GOT3 (cell line): Measurements from ENCODE around the gene MED27.

Source experiments
- DNase-seq: peaks from one replicate; lab custom pipeline; 2025; ENCODE audit warnings: mixed read lengths; lab: John Stamatoyannopoulos, UW

MED27 gene

GRCh38 chr9:132041798-132042197 is 37.9 kb downstream of the MED27 start:
- DNase-seq: no peak

GRCh38 chr9:132040808-132041207 is 38.9 kb downstream of the MED27 start:
- no peak for DNase-seq

DNA sequence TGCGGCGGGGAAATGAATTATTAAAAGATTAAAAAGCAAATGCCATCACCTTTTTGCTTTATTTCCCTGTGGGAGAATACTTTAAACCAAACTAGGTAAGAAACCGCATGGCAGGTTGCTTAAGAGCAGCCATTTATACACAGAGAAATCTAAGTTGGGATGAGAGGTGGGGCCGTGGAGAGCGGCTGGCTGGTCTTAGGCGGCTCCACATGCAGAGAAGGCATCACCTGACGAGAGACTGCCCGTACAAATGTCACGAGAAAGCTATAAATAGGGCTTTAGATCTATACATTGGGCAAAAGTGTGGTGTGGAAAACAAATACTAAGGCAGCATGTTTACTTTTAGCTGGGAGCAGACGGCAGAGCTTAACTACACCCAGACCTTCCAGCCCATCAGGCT is 39.4 kb downstream of the MED27 start:
- DNase-seq: no peak

GRCh38 chr9:132039284-132039683 is 40.4 kb downstream of the MED27 start:
- DNase-seq: no peak

DNA sequence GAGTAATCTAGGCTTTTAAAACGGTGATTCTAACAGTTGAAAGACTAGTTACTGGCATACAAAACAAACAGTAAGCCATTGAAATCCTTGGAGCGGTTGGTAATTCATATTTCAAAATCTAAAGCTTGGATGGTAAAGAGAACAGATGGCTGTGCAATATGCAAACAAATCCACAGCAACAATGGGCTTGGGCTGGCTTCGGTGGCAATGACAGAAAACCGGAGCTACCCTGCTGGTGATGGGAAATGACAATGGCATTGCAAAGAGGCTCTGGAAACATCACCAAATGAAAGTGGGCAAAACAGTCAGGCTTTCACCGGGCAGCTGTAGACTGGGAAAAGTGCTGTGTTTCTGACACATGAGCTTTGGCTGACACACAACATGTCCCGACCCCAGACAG is 42.2 kb downstream of the MED27 start:
- DNase-seq: no peak

DNA sequence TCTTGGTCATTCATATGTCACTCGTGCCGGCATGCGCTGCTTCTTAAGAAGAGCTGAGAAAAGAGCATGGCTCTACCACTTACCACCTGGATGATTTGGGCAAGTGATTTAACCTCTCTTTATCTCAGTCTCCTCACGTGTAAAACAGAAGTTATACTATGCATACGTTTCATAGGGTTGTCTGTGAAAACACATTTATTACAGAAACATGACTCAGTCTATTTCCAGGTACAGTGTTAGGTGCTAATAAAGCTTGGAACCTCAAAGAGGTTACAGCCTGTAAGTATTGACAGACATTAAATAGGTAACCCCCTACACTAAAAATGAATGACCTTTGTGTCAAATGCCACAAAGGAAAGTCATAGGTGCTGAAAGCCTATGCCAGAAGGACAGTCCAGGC is 43.1 kb downstream of the MED27 start:
- DNase-seq: no peak

GRCh38 chr9:132035679-132036078 is 44.0 kb downstream of the MED27 start:
- no peak for DNase-seq

- no peak for DNase-seq
Measured at GRCh38 chr9:132032238-132032950, 47.3 kb downstream of the MED27 start.

DNA sequence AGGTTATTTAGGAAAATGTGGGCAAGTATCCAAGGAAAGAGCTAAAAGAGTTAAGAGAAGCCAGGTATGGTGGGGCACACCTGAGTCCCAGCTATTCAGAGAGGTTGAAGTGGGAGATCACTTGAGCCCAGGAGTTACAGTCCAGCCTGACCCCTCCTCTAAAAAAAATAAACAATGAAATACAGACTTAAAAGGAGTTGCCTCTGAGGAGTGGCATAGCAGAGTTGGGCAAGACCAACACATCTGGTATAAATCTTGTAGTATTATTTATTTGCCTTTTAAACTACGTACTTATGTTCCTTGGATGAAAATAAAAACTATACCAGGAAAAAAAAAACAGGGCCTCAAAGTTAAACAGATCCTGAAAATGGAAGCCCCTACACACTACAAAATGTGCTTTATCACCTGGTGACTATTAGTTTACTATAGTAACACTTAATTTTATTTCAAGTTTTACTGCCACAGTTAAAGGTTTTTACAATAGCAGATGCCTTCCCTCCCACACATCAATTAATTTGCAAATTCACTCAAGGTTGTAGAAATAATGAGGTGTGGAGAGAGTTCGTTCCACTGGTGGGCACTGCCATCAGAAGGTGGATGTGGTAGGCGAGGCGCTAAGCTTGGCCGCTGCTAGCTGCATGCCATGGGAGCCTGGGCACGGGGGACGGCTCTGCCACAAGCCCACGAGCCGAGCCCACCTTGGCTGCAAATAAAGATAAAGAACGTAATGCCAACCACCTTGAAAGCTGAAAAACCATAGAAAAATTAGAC is 48.0 kb downstream of the MED27 start:
- DNase-seq: no peak

- no peak for DNase-seq
Measured at GRCh38 chr9:132030626-132031325, 48.9 kb downstream of the MED27 start.

DNA sequence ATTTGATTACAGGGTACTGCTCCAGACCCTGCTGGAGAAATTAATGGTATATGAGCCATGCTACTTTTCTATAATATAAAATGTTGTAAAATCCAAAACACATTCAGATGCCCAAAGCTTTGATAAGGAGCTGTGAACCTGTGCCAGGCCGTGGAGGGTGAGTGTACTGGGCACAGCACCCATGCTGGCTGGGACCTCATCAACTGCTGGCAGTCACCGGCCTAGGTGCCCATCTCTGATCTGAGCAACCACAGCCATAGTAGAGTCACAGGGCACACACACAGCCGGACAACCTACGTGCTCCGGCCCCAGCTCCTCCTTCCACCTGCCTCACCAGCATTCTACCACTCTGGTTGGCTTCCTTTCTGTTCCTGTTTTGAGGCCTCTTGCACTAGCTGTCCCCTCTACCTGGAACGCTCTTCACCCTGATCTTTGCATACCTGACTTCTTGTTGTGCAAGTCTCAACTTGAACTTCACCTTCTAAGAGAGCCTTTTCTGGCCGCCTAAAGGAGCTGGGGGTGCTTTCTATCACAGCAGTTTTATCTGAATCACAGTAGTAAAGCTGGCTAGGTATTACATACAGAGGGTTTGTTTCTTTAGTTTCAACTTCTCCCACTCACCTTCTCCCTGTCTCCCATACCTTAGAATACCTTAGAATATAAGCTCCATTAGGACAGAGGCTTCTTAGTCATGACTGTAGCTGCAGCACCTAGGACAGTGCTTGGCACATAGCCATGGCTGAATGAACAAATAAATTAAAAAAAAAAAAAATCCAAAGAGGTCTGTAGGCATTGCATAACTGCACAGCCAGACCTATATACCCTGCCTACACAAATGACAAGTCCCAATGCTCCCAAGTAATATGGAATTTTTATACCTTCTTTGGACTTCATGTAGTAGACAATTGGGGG is 51.7 kb downstream of the MED27 start:
- no peak for DNase-seq

- no peak for DNase-seq
Measured at GRCh38 chr9:132026932-132027585, 52.6 kb downstream of the MED27 start.

- DNase-seq: no peak
Measured at GRCh38 chr9:132025766-132026165, 53.9 kb downstream of the MED27 start.

GRCh38 chr9:132024589-132024988 is 55.1 kb downstream of the MED27 start:
- DNase-seq: no peak

DNA sequence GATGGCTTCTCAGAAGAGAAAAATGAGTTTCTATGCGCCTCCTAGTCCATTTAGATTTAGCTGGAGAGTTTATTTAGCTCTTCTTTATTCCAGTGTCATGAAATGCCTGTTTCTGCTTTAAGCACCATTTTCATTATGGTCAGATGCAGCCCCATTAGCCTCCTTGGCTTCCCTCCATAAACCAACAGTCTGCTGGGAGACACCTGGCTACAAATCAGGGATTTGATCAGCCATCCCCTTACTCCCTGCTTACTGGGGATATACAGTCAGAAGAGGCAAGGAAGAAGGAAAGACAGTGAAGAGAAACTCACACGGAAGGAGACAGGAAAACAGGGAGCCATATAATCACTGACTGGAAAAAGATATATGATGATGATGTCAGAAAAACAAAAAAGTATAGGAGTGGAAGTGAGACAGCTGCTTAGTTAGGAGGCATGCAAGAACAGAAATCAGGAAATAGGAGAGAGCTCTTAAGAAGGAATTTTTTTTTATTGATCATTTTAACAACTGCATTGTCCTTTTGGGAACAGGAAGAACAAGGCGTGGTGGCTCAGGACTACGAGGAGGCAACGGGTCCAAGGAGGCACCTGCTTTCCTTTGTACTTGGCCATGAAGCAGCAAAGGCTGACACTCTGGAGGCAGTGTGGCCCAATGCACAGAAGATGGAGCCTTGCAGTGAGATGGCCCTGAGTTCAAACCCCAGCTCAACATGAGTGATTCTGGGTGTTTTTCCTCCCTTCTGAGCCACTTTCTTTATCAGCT is 56.1 kb downstream of the MED27 start:
- no peak for DNase-seq

DNA sequence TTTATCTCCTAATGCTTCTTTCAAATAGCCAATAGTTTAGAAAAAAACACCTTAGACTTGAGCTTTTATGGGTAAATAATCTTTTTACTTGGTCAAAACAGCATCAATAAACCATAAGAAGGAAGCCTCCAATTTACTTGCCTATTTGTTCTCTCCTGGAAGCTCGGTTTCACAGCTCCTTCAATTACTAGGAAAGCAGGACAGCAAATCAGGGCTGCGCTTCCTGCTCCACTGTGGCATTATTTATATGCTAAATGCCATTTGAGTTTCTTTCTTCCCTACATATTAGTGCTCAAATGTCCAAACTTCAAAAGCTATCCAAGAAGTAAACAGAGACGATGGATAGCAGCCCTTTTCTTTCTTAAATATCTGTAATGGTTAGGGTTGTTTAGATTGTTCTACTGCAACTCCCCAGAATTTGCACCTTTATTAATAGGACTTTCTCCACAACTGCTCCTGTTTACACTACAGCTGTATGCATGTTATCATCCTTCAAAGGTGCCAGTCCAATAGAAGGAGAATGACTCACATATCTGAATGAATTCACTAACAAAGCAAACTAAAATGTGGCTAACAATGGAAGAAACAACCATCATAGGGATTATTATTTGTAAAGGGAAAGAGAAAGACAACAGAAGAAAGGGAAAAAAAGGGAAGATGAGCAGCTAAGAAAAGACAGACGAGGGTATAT is 58.7 kb downstream of the MED27 start:
- DNase-seq: no peak

DNA sequence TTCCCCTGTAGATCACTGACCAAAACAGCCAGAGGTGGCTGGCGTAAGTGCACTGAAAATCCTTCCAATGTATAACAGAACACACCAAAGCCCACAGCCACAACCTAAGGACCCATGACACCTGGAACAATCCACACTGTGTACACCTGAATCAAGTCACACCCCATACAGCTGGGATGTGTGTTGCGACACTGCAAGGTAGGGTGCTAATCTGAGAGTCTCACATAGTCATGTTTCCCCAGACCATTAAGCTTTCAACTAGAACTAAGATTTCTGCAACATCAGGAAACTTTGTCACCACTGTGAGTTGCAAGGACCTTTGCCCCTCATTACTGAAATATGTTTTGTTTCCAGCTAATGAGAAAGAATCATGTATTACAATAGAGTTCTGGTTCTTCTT is 59.4 kb downstream of the MED27 start:
- no peak for DNase-seq

DNA sequence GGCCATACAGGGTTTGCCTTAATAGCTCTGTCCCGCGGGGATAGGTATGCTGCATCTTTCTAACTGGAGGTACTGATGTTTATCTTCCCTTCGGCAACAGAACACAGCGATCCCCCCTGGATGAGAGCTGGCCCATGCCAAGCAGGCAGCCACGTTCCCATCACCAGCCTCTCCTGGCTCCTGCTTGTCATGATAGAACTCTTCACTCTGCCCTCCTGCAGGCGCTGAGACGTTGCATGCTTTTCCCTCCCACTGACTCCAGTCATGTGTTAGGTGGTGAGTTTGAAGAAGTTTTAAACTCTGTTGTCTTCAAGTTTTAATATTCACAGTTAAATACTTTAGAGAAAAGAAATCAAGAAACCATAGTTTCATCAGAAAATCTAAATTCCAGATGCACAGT is 60.0 kb downstream of the MED27 start:
- DNase-seq: no peak

DNA sequence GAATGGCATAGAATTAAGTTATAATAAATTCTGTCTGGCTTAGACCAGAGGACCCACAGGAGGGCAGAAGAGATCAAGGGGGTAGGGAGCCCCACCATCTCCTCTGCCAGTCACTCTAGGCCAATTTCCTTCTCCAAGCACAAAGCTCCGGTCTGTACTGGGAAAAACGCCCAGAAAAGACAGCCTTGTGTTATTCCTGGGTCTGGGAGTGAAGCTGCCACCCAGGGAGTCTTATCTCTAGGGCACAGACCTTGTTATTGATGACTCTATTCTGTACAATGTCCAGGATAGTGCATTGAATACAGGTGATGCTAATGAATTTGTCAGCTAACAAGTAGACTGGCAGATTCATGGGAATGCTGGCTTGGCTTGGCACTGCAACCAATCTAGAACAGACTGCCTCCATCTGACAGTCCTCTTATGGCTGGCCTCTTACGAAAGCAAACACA is 60.7 kb downstream of the MED27 start:
- no peak for DNase-seq

GRCh38 chr9:132016456-132016855 is 63.2 kb downstream of the MED27 start:
- no peak for DNase-seq
